GM18868 (cell line): ENCODE measurements around the gene FAM107B.
A peak's percentile ranks its signal among the peaks of the same experiment; 100 is the strongest.

ENCODE experiments used
- ATAC-seq: cut with Tn5 transposase; IDR thresholded peaks from one replicate; pipeline ENCODE4 v1.9.1; 2021; ENCODE audit warnings: mild to moderate bottlenecking, moderate library complexity; ENCODE audit not compliant: unreplicated experiment

FAM107B gene

DNA sequence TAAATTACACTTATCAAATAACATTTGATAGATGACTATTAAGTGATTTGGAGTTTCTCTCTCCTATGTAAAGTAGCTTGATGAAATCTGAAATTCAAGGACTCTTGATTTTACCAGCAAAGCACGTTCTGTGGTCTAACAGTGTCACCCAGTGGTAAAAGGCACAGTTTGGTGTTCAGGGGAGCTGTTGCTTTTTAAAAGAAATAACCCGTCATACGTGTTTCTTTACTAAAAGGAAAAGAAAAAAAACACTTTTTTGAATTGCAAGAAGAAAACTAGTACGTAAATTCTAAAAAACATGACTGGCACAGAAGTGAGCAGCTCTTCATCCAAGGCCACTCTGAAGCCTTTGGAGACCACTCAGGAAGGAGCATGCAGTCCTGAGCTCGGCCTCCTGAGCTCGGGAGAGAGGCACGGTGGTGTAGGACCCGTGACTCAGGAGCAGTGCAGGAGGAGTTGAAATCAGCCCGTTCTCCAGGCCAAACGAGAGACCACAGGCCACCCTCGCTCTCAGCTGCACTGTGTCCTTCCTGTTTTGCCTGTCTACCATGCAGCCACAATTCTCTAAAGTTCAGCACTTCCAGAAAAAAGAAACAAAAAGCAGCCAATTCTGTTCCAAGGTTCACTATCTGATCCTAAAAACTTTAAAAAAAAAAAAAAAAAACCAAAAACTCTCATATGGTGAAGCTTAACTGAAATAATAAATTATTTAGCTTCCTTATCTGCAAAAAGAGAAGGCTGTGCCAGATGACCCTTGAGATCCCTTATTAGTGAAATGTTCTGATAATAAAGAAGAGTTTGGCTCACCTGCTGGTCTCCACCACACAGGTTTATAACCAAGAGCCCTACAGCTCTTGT, 231.4 kb downstream of the FAM107B start:
- ATAC-seq, result peak; percentile 46

DNA sequence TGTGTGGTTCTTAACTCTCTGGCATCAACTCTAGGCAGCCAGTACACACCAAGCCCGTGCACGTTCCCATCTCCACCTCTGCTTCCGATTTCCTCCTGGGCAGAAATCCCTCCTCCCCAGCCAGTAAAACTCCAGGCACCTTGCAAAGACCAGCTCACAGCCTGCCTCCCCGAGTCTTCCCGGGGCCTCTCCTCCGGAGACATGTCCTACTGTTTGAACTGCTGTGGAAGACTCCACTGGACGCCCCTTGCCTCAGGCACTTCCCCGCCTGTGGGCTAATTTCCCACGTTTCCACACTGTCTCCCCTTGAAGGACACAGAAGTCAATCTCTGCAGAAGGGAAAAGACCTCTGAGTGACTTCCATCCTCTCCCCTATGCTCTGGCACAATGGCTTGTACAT, 233.3 kb downstream of the FAM107B start:
- no peak for ATAC-seq

- no peak for ATAC-seq
Measured at GRCh38 chr10:14540611-14541010, 234.1 kb downstream of the FAM107B start.

GRCh38 chr10:14540062-14540461, 234.6 kb downstream of the FAM107B start:
- no peak for ATAC-seq

GRCh38 chr10:14539176-14539575, 235.5 kb downstream of the FAM107B start:
- no peak for ATAC-seq

DNA sequence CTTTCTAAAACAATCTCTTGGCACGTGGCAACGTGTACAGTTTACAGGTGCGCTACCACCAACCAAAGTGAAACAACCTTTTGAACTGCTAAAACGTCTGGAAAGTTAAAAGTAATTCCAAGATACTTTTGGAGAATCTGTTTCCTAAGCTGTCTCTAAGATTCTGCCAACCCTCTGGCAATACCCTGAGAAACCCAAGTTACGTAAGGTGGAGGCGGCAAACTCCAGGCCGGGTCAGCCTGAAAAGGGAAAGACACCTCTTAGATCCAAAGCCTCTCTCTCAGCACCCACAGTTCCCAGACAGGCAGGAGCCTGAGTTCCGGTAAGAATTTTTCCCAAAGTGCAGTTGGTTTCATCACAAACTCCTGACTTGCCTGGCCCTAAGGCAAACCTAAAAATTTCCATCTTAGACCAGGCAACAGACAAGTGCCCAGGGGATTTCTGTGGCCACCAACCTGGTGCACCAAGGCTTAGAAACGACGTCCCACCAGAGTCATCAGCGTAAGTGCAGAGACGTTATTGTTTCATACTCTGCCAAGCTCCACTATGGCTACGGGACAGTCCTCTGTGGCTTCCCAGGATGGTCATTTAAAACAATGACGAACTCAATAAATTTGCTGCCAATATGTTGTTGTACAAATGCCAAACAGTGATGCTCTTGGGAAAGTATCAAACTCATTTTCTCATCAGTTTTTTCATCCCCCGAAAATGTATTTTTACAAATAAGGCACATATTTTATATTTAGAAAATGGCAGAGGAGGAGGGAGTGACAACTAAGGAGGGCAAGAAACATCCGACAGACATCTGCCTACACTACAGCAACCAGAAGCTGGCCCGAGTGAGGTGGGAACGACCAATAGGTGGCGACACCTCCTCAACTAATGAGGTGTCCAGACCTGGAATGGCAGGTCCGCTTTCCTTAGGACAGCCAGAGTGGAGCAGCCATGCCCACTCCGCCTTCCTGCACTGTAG, 238.2 kb downstream of the FAM107B start:
- ATAC-seq, result peak; percentile 47

DNA sequence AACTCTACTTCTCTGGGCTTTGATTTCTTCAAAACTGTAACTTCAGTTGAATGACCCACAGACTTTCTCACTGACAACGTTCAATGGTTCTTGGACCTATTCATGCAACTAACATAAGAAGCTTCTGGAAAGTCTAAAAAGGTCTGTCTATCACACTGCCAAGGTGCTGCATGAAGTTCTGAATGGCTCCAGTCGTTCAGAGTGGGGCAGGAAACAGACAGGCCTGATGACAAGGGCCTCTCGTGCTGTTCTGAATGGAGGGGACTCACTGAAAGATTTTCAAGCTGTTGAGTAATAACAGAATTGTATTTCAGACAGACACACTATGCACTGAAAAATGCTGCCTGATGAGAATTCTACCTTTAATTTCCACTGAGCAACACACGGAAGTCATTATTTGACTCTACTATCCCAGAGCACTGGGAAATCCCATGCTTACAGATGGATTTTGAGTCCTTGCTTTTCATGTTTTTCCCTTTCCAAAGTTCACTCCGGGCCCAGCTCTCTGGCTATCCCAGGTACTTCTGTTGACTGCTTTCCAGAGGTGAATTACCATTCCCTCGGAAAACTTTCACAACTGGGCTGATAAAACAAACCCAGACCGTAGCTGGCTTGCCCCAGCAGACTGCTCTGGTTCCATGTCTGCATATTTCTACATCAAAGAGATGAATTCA, 239.1 kb downstream of the FAM107B start:
- no peak for ATAC-seq

DNA sequence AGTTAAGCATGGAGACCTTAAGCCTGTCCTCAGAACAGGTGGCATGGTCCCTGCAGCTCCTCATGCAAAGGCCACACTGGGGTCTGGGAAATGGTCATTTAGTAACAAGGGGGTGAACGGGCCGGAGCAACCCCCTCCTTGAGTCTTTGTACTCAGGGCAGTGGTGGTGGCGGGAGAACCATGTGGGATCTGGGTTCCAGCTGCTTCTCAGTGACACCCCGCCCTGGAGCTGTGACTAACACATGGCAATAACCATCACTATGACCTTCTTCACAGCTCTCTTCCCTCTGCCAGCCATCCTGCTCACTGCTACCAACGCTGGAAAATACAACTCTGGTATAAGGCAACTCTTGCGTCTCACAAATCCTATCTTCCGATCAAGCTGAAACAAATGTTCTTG, 240.5 kb downstream of the FAM107B start:
- ATAC-seq, result no peak

DNA sequence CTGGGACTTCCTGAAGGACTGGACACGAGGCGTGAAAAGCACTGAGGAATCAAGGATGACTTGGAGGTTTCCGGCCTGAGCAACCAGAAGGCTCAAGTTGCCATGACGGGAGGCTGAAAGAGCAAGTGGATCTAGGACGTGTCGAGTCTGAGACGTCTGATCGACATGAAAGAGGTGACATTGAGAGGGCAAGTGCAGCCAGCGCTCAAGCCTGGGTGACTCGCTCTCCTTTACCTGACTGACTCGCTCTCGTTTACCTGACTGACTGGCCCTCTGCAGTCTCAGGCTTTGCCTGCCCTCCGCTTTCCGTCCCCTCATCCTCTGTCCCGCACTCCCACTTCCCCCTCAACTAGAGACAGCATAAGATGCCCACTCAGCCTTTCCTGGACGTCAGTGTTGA, 241.4 kb downstream of the FAM107B start:
- no peak for ATAC-seq

DNA sequence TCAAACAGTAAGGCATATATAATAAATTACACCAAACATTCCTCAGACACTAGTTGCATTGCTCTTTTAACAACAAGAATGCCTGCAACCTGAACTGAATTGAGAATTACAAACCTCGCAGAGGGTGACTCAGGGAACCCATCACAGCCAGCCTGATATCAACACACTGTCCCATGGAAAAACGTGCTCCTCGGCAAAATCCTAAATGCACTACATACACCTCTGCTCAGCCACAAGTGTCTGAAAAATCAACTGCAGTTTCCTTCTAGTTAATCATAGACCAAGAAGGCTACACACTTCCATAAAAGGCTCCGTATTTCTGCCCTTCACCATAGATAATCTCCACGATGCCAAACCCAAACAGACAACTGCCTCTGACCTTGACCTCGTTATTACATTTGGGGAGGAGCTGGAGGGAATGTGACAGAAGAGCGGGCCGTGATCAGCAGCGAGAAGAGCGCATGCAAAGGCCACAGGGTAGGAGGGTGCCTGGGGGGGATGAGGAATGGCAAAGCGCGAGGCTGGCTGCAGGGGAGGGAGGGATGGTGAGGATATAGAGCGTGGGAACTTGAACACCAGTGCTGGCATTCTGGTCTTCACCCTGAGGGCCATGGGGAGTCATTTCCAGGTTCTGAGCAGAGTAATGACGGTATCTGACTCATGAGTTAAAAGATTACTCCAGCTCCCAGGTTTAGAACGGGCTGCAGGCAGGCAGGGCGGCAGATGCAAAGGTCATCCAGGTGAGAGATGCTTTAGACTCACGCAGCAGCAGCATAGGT, 242.0 kb downstream of the FAM107B start:
- no peak for ATAC-seq

DNA sequence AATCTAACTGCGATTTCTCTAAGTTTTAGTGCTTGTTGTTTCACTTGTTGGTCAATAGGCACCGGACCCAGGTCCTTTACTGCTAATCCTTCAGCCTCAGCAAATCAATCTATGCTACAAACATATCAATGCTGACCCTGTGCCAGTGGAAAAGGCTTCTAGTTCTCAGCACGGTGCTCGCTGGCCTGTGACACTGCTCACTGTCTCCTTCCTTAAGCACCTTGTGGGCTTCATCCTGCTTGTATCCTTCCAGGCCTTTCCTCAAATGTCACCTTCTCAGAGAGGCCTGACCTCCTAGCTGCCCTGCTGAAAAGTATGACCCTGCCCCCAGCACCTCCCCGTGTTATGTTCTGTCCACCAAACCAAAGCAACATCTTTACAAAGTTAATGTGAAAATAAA, 242.7 kb downstream of the FAM107B start:
- ATAC-seq, result no peak

DNA sequence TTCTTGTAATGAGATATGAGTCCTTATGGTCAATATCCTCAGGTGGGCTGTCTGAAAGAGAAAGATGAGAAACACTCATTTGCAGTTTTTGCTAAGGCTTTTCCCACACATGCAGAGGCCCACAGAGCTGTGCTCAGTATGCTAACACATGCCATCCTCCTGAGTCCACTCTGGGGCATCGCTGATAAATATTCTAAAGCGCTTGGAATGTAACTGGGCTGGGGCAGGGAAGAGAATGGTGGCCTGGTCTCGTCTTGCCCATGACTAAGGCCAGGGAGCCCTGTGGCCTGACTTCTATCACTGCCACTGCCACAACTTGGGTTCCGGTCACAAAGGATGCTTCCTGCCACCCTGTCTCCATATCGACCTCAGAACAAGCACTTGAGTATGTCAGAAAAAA, 244.2 kb downstream of the FAM107B start:
- no peak for ATAC-seq

GRCh38 chr10:14529351-14529750, 245.3 kb downstream of the FAM107B start:
- no peak for ATAC-seq

- ATAC-seq, result no peak
Measured at GRCh38 chr10:14528450-14528849, 246.2 kb downstream of the FAM107B start.

GRCh38 chr10:14527915-14528314, 246.8 kb downstream of the FAM107B start:
- ATAC-seq, result no peak

- no peak for ATAC-seq
Measured at GRCh38 chr10:14527134-14527844, 247.4 kb downstream of the FAM107B start.

GRCh38 chr10:14526326-14526725, 248.4 kb downstream of the FAM107B start:
- ATAC-seq, result no peak

- ATAC-seq, result no peak
Measured at GRCh38 chr10:14524691-14525324, 249.9 kb downstream of the FAM107B start.

DNA sequence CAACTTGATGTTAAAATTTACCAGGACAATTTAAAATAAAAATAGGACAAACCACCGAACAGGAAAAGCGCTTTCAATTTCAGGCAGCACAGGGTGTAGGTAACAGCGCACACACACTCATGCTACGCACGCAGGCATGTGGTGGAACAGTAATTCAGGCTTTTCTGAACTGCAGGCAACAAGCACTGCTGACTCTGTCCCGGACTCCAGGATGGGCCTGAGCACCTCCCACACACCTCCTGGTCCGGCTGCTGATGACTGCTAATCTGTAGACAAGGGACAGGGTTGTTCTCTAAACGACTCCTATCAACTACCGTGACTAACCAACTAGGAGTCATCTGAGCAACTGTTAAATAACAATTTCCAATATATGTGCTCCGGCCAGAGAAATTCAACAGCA, 251.4 kb downstream of the FAM107B start:
- no peak for ATAC-seq
